H9 (cell line): Measurements from ENCODE around the gene KIR3DL3. TPM values are rescaled to one million over a fixed set of nuclear protein-coding genes. Genes with fewer than 3 reads are reported as not detected.

Experiments
- DNase-seq: peaks from one replicate; pipeline ENCODE4 v3.0.0-alpha.2; 2017
- H2AFZ ChIP-seq: one replicate; pipeline ENCODE4 v1.6.1; 2013; ENCODE audit warnings: mild to moderate bottlenecking, low read length, control low read depth, moderate library complexity
- H2AK5ac ChIP-seq: 2 replicates; pipeline ENCODE4 v1.6.1; 2013; ENCODE audit warnings: low read length, control low read depth, mixed read lengths; ENCODE audit not compliant: insufficient read length
- H2BK120ac ChIP-seq: one replicate; pipeline ENCODE4 v1.6.1; 2013; ENCODE audit warnings: low read depth, mild to moderate bottlenecking, low read length, control low read depth, inconsistent platforms; ENCODE audit not compliant: poor library complexity, severe bottlenecking
- H2BK12ac ChIP-seq: 2 replicates; pipeline ENCODE4 v1.6.1; 2013; ENCODE audit warnings: low read length, control low read depth, mixed read lengths, low read depth; ENCODE audit not compliant: insufficient read length
- H2BK15ac ChIP-seq: 2 replicates; pipeline ENCODE4 v1.6.1; 2013; ENCODE audit warnings: low read depth, low read length, control low read depth
- H2BK20ac ChIP-seq: one replicate; pipeline ENCODE4 v1.6.1; 2013; ENCODE audit warnings: low read depth, mild to moderate bottlenecking, low read length, control low read depth, inconsistent platforms; ENCODE audit not compliant: poor library complexity, severe bottlenecking
- H2BK5ac ChIP-seq: 2 replicates; pipeline ENCODE4 v1.6.1; 2013; ENCODE audit warnings: low read length, control low read depth, mixed read lengths; ENCODE audit not compliant: insufficient read length
- H3K14ac ChIP-seq: 2 replicates; pipeline ENCODE4 v1.6.1; 2013; ENCODE audit warnings: low read length, control low read depth; ENCODE audit not compliant: insufficient read depth
- H3K18ac ChIP-seq: 2 replicates; pipeline ENCODE4 v1.6.1; 2013; ENCODE audit warnings: low read depth, mild to moderate bottlenecking, mixed read lengths, low read length, control low read depth; ENCODE audit not compliant: insufficient read length
- H3K23ac ChIP-seq: 2 replicates; pipeline ENCODE4 v1.6.1; 2013; ENCODE audit warnings: low read length, control low read depth, mixed read lengths, low read depth; ENCODE audit not compliant: insufficient read length
- H3K23me2 ChIP-seq: 2 replicates; pipeline ENCODE4 v1.6.1; 2013; ENCODE audit warnings: low read depth, mild to moderate bottlenecking, mixed read lengths, low read length, control low read depth; ENCODE audit not compliant: insufficient read length, poor library complexity, severe bottlenecking
- H3K27ac ChIP-seq: 2 replicates; pipeline ENCODE4 v1.5.1; 2013; ENCODE audit warnings: low read length, control low read depth, mixed read lengths, low read depth; ENCODE audit not compliant: insufficient read length
- H3K27me3 ChIP-seq: 2 replicates; pipeline ENCODE4 v1.6.1; 2013; ENCODE audit warnings: low read length, control low read depth, inconsistent platforms; ENCODE audit not compliant: insufficient read depth
- H3K4ac ChIP-seq: 2 replicates; pipeline ENCODE4 v1.6.1; 2013; ENCODE audit warnings: low read depth, mild to moderate bottlenecking, control low read depth, inconsistent platforms, low read length, moderate library complexity
- H3K4me1 ChIP-seq: 2 replicates; pipeline ENCODE4 v1.6.1; 2013; ENCODE audit warnings: low read length, control low read depth, inconsistent platforms; ENCODE audit not compliant: insufficient read depth
- H3K4me2 ChIP-seq: 2 replicates; pipeline ENCODE4 v1.6.1; 2013; ENCODE audit warnings: low read length, control low read depth, mixed read lengths; ENCODE audit not compliant: insufficient read length, insufficient read depth
- H3K56ac ChIP-seq: 2 replicates; pipeline ENCODE4 v1.6.1; 2013; ENCODE audit warnings: low read depth, mild to moderate bottlenecking, mixed read lengths, low read length, control low read depth; ENCODE audit not compliant: insufficient read length
- H3K79me1 ChIP-seq: 2 replicates; pipeline ENCODE4 v1.6.1; 2013; ENCODE audit warnings: low read depth, mild to moderate bottlenecking, moderate library complexity, low read length, control low read depth, inconsistent platforms; ENCODE audit not compliant: insufficient read depth, poor library complexity, severe bottlenecking
- H3K79me2 ChIP-seq: 2 replicates; pipeline ENCODE4 v1.6.1; 2013; ENCODE audit warnings: low read length, control low read depth, inconsistent platforms; ENCODE audit not compliant: insufficient read depth
- H3K9ac ChIP-seq: 2 replicates; pipeline ENCODE4 v1.6.1; 2013; ENCODE audit warnings: low read length, control low read depth, mixed read lengths; ENCODE audit not compliant: insufficient read length; ENCODE audit errors: extremely low read depth
- H3K9me3 ChIP-seq: one replicate; pipeline ENCODE4 v1.6.1; 2013; ENCODE audit warnings: low read depth, low read length, inconsistent platforms; ENCODE audit not compliant: control insufficient read depth
- H3T11ph ChIP-seq: one replicate; pipeline ENCODE4 v1.6.1; 2013; ENCODE audit warnings: mild to moderate bottlenecking, low read length, control low read depth, inconsistent platforms
- H4K20me1 ChIP-seq: one replicate; pipeline ENCODE4 v1.6.1; 2013; ENCODE audit not compliant: control insufficient read depth, insufficient read length, insufficient read depth
- H4K5ac ChIP-seq: 2 replicates; pipeline ENCODE4 v1.6.1; 2013; ENCODE audit warnings: low read depth, mild to moderate bottlenecking, mixed read lengths, low read length, control low read depth; ENCODE audit not compliant: insufficient read length
- H4K8ac ChIP-seq: replicated peaks from 2 replicates; pipeline ENCODE4 v1.6.1; 2013; ENCODE audit warnings: low read length, control low read depth, mixed read lengths, low read depth; ENCODE audit not compliant: insufficient read length
- H4K91ac ChIP-seq: 2 replicates; pipeline ENCODE4 v1.6.1; 2013; ENCODE audit warnings: low read depth, mild to moderate bottlenecking, moderate library complexity, mixed read lengths, low read length, control low read depth; ENCODE audit not compliant: insufficient read length
- H3K27ac Mint-ChIP-seq, 3 experiments: 2 replicates in 2 of 3; 3 replicates in 1 of 3; pipeline ENCODE4 v1.8.0; 2020 to 2021; ENCODE audit warnings: mixed read lengths in 3 of 3, mild to moderate bottlenecking in 1 of 3, moderate library complexity in 1 of 3
- H3K27me3 Mint-ChIP-seq: 2 replicates; pipeline ENCODE4 v1.8.0; 2021; ENCODE audit warnings: low read depth, mild to moderate bottlenecking, moderate library complexity, mixed read lengths
- H3K36me3 Mint-ChIP-seq, 3 experiments: 2 replicates in 2 of 3; 3 replicates in 1 of 3; pipeline ENCODE4 v1.8.0; 2020 to 2021; ENCODE audit warnings: low read depth in 3 of 3, mixed read lengths in 3 of 3; ENCODE audit not compliant: insufficient read depth in 1 of 3
- H3K4me1 Mint-ChIP-seq, 2 experiments: 2 replicates each; pipeline ENCODE4 v1.8.0; 2020; ENCODE audit warnings: mixed read lengths in 2 of 2
- H3K4me3 Mint-ChIP-seq, 2 experiments: 2 replicates in 1 of 2; 3 replicates in 1 of 2; pipeline ENCODE4 v1.8.0; 2020 to 2021; ENCODE audit warnings: mild to moderate bottlenecking in 2 of 2, mixed read lengths in 2 of 2, moderate library complexity in 1 of 2
- H3K9me3 Mint-ChIP-seq, 2 experiments: 2 replicates in 1 of 2; 3 replicates in 1 of 2; pipeline ENCODE4 v1.8.0; 2020; ENCODE audit warnings: mild to moderate bottlenecking in 2 of 2, mixed read lengths in 2 of 2, moderate library complexity in 1 of 2
- CTCF ChIP-seq: fragments of 200-600 bp; sonication (generic); conservative IDR thresholded peaks from 3 replicates; pipeline ENCODE4 v1.8.0; 2021; ENCODE audit warnings: antibody characterized with exemption, mild to moderate bottlenecking
- WGBS: extraction: QIAGEN DNeasy Blood & Tissue Kit; methylation state at CpG from one replicate; pipeline ENCODE4 v1.1.7; 2013; ENCODE audit warnings: missing lambda C conversion rate, low lambda C conversion rate, mixed read lengths; ENCODE audit not compliant: insufficient read length; ENCODE audit errors: extremely low coverage; 5-methylcytosine and 5-hydroxymethylcytosine counted together
- total RNA-seq: library from RNA; stranded (reverse); gene quantifications from 2 replicates; pipeline ENCODE4 v1.2.1, GENCODE V29; 2021

Gene KIR3DL3
- total RNA-seq, 1 experiment from 2014 or later: not detected

GRCh38 chr19:54724644-54725043 is 402 bp downstream of the KIR3DL3 start:
- H2BK20ac ChIP-seq: no peak overlapping the region
- Mint-ChIP-seq H3K4me3 (no peak overlapping the region), H3K27ac (no peak overlapping the region), H3K4me1 (no peaks in the 10 kb centered on the region), H3K36me3 (peaks cover 16 to 51% (median 19%) of the 10 kb centered on the region in 3 experiments), H3K27me3 (peaks cover 9% of the 10 kb centered on the region), H3K9me3 (peaks cover 96 to 100% of the 10 kb centered on the region in 2 experiments)
- no peak for DNase-seq
- peaks cover 79% of the 10 kb centered on the region for H3K9me3 ChIP-seq
- H3K23ac ChIP-seq: no peak overlapping the region
- H2BK120ac ChIP-seq: no peak overlapping the region
- H3T11ph ChIP-seq: no peak overlapping the region
- H2BK12ac ChIP-seq: no peak overlapping the region
- no peak overlapping the region for H2AK5ac ChIP-seq
- H2BK5ac ChIP-seq: no peak overlapping the region
- no peaks in the 10 kb centered on the region for H3K23me2 ChIP-seq
- no peaks in the 10 kb centered on the region for H3K4me1 ChIP-seq
- no peak overlapping the region for H4K5ac ChIP-seq
- no peaks in the 10 kb centered on the region for H3K79me1 ChIP-seq
- H4K20me1 ChIP-seq: no peaks in the 10 kb centered on the region
- no peak overlapping the region for H2BK15ac ChIP-seq
- no peak overlapping the region for H3K14ac ChIP-seq
- no peak for TF ChIP-seq CTCF
- no peak overlapping the region for H2AFZ ChIP-seq
- H3K18ac ChIP-seq: no peak overlapping the region
- H3K4ac ChIP-seq: no peak overlapping the region
- H3K27ac ChIP-seq: no peak overlapping the region
- no peak overlapping the region for H4K91ac ChIP-seq
- no peaks in the 10 kb centered on the region for H3K79me2 ChIP-seq
- no peak overlapping the region for H3K9ac ChIP-seq
- WGBS: no CpG with 5 or more reads among the region's 3 CpGs
- no peak overlapping the region for H4K8ac ChIP-seq
- H3K56ac ChIP-seq: no peak overlapping the region
- no peaks in the 10 kb centered on the region for H3K27me3 ChIP-seq
- H3K4me2 ChIP-seq: no peak overlapping the region
